Tibial artery (tissue), 4 donors: ENCODE measurements around the gene TUBGCP2.
A peak's percentile ranks its signal among the peaks of the same experiment; 100 is the strongest.

ENCODE experiments used
- DNase-seq, 2 donors: peaks; one replicate each; pipeline ENCODE4 v3.0.0-alpha.2; 2019
- H3K27ac ChIP-seq, 2 donors: fragments of 200-600 bp; sonication (generic) in 1 of 2; 1 replicate in 1 of 2; 2 replicates in 1 of 2; pipeline ENCODE4 v1.5.1; 2018 to 2019; ENCODE audit warnings: mild to moderate bottlenecking in 1 of 2
- H3K27me3 ChIP-seq, 2 donors: fragments of 200-600 bp; sonication (generic) in 1 of 2; one replicate each; pipeline versions ENCODE4 v1.5.1 to v1.6.0; 2016 to 2019
- H3K36me3 ChIP-seq, 3 donors: fragments of 200-600 bp; sonication (generic) in 2 of 3; one replicate each; pipeline ENCODE4 v1.5.1; 2016 to 2019; ENCODE audit warnings: mild to moderate bottlenecking in 2 of 3
- H3K4me1 ChIP-seq, 4 donors: fragments of 200-600 bp; sonication (generic) in 2 of 4; 1 replicate in 3 of 4; 2 replicates in 1 of 4; pipeline ENCODE4 v1.5.1; 2016 to 2019
- H3K4me3 ChIP-seq, 2 donors: fragments of 200-600 bp; sonication (generic) in 1 of 2; 1 replicate in 1 of 2; 2 replicates in 1 of 2; pipeline ENCODE4 v1.5.1; 2018 to 2019; ENCODE audit warnings: mild to moderate bottlenecking in 2 of 2
- H3K9me3 ChIP-seq, 3 donors: fragments of 200-600 bp; sonication (generic) in 1 of 3; one replicate each; pipeline ENCODE4 v1.5.1; 2016 to 2019
- intact Hi-C: fragments of 100-400 bp; cut with DNase I; formaldehyde crosslinking; loops from one replicate; pipeline ENCODE4 v1.15.0; 2023; ENCODE audit warnings: low total_unique reads
- TF ChIP-seq, protein P1 (sequence below), 2 experiments: fragments of 200-600 bp in 1 of 2; fragments of 450-650 bp in 1 of 2; IDR thresholded peaks; one replicate each; pipeline ENCODE4 v1.5.1; 2017 to 2019; ENCODE audit warnings: antibody characterized with exemption in 2 of 2, mild to moderate bottlenecking in 1 of 2, moderate library complexity in 1 of 2

The TUBGCP2 gene

DNA sequence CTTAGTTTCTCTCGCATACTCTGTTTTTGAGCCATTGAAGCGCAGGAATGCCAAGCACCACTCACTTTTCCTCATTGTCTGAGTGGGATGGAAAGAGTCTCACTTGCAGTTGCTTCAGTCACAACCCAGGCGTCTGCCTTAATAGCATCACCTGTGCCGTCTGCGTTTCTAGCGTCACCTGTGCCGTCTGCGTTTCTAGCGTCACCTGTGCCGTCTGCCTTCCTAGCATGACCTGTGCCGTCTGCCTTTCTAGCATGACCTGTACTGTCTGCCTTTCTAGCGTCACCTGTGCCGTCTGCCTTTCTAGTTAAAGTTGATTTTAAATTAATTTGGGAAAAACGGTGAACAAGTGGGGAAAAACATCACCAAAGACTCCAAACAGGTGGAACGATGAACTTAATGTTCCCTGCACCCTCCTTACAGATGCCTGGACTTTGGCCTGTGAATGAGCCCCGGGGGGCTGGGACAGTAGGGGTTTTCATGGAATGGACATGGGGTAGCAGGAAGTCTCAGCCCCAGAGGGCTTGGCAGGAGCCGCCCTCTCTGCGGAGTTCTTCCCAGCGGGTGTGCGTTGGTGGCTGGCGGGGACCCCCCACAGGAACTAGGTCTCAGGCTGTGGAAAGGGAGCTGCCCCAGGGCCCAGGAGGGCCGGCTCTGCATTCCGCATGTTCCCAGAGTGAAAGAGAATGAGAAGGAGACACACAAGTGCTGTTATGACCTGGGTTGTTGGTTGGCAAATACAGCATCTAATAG is 3.5 kb upstream of the TUBGCP2 start:
- no peak overlapping the region for H3K27ac ChIP-seq

DNA sequence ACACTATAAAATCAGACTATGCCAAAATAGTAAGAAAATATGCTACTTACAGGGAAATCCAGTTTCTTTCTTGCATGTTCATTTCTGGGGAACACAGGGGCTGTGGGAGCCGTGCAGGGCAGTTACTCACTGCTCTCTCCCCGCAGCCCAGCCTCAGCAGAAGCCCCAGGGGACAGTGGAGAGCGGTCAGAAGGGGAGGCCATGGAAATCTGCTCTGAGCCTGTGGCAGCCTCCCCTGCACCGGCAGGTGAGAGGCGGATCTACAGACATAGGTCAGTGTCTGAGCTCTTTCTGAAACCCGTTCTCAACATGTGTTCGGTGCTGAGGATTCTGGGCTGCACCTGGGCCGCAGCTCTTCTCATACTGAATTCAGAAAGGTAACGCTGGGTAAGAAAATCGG is 2.9 kb upstream of the TUBGCP2 start:
- Histone ChIP-seq H3K36me3 (peaks cover 9 to 36% (median 14%) of the 10 kb centered on the region in 3 donors), H3K27me3 (no peaks in the 10 kb centered on the region), H3K4me1 (peaks cover 5 to 23% (median 19%) of the 10 kb centered on the region in 4 donors), H3K27ac (no peak overlapping the region), H3K4me3 (no peak overlapping the region), H3K9me3 (no peaks in the 10 kb centered on the region)
- no peak for DNase-seq
- TF ChIP-seq, protein P1, sequence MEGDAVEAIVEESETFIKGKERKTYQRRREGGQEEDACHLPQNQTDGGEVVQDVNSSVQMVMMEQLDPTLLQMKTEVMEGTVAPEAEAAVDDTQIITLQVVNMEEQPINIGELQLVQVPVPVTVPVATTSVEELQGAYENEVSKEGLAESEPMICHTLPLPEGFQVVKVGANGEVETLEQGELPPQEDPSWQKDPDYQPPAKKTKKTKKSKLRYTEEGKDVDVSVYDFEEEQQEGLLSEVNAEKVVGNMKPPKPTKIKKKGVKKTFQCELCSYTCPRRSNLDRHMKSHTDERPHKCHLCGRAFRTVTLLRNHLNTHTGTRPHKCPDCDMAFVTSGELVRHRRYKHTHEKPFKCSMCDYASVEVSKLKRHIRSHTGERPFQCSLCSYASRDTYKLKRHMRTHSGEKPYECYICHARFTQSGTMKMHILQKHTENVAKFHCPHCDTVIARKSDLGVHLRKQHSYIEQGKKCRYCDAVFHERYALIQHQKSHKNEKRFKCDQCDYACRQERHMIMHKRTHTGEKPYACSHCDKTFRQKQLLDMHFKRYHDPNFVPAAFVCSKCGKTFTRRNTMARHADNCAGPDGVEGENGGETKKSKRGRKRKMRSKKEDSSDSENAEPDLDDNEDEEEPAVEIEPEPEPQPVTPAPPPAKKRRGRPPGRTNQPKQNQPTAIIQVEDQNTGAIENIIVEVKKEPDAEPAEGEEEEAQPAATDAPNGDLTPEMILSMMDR (IDR thresholded peaks at IDR 0.05): no peak
- intact Hi-C loops: no loop called here

More for the DNA sequence above, 3.5 kb upstream of the TUBGCP2 start:
- no peak overlapping the region for H3K4me3 ChIP-seq
- intact Hi-C loops: no loop called here
- no peaks in the 10 kb centered on the region for H3K9me3 ChIP-seq
- peaks cover 9 to 36% (median 14%) of the 10 kb centered on the region in 3 donors for H3K36me3 ChIP-seq
- H3K4me1 ChIP-seq: peaks cover 5 to 16% (median 12%) of the 10 kb centered on the region in 4 donors
- TF ChIP-seq, protein P1 (IDR thresholded peaks at IDR 0.05): no peak
- no peaks in the 10 kb centered on the region for H3K27me3 ChIP-seq
- DNase-seq: no peak

DNA sequence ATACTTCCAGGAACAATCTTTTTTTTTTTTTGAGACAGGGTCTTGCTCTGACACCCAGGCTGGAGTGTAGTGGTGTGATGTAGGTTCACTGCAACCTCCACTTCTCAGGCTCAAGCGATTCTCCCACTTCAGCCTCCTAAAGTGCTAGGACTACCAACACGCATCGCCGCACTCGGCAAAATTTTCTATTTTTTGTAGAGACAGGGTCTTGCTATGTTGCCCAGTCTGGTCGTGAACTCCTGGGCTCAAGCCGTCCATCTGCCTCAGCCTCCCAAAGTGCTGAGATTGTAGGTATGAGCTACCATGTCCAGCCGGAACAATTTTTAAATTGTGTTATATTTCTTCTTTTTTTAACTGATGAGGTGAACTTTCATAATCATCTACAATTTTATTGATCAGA is 2.1 kb upstream of the TUBGCP2 start:
- intact Hi-C loops: no loop called here
- DNase-seq: no peak

DNA sequence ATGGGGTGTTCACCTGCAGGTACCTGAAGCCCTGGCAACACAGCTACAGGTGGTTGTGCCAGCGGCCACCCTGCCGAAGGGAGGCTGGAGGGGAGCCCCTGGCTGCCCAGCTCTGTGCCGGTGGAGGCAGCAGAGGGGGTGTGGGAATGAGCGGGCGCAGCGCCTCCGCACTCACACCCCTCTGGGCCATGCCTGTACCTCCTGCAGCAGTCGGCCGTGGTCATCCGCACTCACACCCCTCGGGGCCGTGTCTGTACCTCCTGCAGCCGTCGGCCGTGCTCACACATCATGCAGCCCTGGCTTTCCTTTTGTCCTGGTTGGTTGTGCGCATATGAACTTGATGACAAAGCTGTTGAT is 1.7 kb upstream of the TUBGCP2 start:
- no peaks in the 10 kb centered on the region for H3K9me3 ChIP-seq
- no peak overlapping the region for H3K27ac ChIP-seq
- H3K4me3 ChIP-seq: no peak overlapping the region
- H3K4me1 ChIP-seq: peaks cover 5 to 33% (median 24%) of the 10 kb centered on the region in 4 donors
- no peaks in the 10 kb centered on the region for H3K27me3 ChIP-seq
- intact Hi-C loops: no loop called here
- H3K36me3 ChIP-seq: peaks cover 9 to 36% (median 14%) of the 10 kb centered on the region in 3 donors
- TF ChIP-seq, protein P1 (IDR thresholded peaks at IDR 0.05): no peak
- DNase-seq: no peak

More for the DNA sequence above, 2.1 kb upstream of the TUBGCP2 start:
- Histone ChIP-seq H3K4me1 (peaks cover 5 to 29% (median 24%) of the 10 kb centered on the region in 4 donors), H3K27me3 (no peaks in the 10 kb centered on the region), H3K36me3 (peaks cover 9 to 36% (median 14%) of the 10 kb centered on the region in 3 donors), H3K9me3 (no peaks in the 10 kb centered on the region), H3K27ac (no peak overlapping the region), H3K4me3 (no peak overlapping the region)
- TF ChIP-seq, protein P1 (IDR thresholded peaks at IDR 0.05): no peak

DNA sequence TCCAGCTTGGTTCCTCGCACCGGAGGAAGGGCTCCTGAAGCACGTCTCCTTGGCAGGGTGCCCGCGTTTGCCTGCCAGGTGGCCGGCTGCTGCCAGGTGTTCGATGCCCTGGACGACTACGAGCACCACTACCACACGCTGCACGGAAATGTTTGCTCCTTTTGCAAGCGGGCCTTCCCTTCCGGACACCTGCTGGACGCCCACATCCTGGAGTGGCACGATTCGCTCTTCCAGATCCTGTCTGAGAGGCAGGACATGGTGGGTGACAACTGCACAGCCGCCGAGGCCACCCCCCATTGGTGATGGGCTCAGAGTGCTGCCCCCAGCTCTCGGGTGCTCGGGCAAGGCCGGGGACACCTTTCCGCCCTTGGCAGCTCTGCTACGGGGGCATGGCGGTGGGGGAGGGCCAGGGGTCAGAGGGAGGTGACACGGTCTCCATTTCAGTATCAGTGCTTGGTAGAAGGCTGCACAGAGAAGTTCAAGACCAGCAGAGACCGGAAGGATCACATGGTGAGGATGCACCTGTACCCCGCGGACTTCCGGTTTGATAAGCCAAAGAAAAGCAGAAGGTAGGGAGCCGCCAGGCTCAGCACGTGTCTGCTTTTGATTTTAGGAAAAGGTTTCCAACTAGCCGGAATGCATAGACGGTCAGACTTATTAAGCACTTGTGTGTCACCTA is 1.2 kb upstream of the TUBGCP2 start:
- Histone ChIP-seq H3K27me3 (no peaks in the 10 kb centered on the region), H3K4me3 (peak overlapping the region in 1 of 2 donors; percentile 86), H3K36me3 (peaks cover 9 to 36% (median 14%) of the 10 kb centered on the region in 3 donors), H3K9me3 (no peaks in the 10 kb centered on the region), H3K27ac (peak overlapping the region in 1 of 2 donors; percentile 90), H3K4me1 (peaks cover 5 to 34% (median 24%) of the 10 kb centered on the region in 4 donors)
- intact Hi-C loops: loop anchor here (5.0 kb wide), 1 partner anchor 72 kb away; no protein-coding TSS in a partner anchor
- TF ChIP-seq, protein P1 (IDR thresholded peaks at IDR 0.05): no peak
- DNase-seq: no peak
